ENCODE data around the gene GRM2. TPM values are rescaled to one million over a fixed set of nuclear protein-coding genes. Genes with fewer than 3 reads are reported as not detected.
A peak's percentile ranks its signal among the peaks of the same experiment; 100 is the strongest.

Gene GRM2
- total RNA-seq, 2 experiments from 2014 or later: 0.07 TPM; not detected in 1

DNA sequence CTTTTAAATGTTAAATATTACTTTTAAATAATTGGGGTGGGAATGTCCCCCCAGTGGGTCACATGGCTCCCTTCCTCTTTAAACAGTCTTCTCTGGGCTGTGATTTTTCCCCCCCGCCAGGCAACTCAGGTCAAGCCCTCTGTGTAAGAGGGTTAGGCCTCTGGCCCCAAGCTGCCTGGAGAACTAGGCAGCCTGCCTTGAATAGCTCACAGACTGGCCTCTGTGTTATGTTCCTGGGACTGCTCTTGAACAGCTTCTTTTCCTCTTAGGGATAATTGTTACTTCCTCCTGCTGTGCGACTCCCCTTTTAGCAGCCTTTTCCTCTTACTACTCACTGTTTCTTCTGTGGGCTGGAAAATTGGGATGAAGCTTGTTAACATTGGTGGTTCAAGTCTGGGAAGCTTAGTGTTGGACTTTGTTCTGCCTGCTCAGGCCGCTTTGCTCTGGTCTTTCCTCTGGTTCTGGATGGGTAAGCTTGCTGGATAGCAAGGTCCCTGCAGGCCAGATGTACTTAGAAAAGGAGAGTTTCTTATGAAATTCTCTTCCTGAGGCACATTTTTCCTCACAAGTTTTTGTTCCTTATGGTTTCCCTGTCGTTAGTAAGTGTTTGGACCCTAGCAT, 33.6 kb upstream of the GRM2 start:
- Mint-ChIP-seq H3K4me1 (ENCODE audit: low read depth) (peaks cover 79% of the 10 kb centered on the region), H3K27ac (no peak overlapping the region), H3K27me3 (ENCODE audit: low read depth) (no peaks in the 10 kb centered on the region), H3K36me3 (ENCODE audit: low read depth) (peaks cover 16% of the 10 kb centered on the region), H3K4me3 (peak overlapping the region; percentile 35), H3K9me3 (no peaks in the 10 kb centered on the region)
- intact Hi-C loops (cut with micrococcal nuclease): loop anchor here (5.0 kb wide), 1 partner anchor 384 kb away; the partner anchor contains the start of gene DUSP7
- CTCF ChIA-PET: interaction anchor here (0.6 to 8.6 kb wide), 5 partner anchors 8 to 190 kb away, joined by 3 to 146 read pairs (median 4); partner anchors contain the start of gene DCAF1
- DNase-seq: no peak

- CTCF ChIA-PET: interaction anchor here (1.2 to 8.6 kb wide), 5 partner anchors 8 to 173 kb away, joined by 3 to 146 read pairs (median 5); partner anchors contain the start of gene DCAF1
- H3K27me3 Mint-ChIP-seq (ENCODE audit: low read depth): no peaks in the 10 kb centered on the region
- no peak overlapping the region for H3K4me3 Mint-ChIP-seq
- H3K27ac Mint-ChIP-seq: no peak overlapping the region
- no peaks in the 10 kb centered on the region for H3K9me3 Mint-ChIP-seq
- peaks cover 82% of the 10 kb centered on the region for H3K4me1 Mint-ChIP-seq (ENCODE audit: low read depth)
- intact Hi-C loops (cut with micrococcal nuclease): loop anchor here (5.0 kb wide), 1 partner anchor 383 kb away; the partner anchor contains the start of gene DUSP7
- no peak for DNase-seq
- H3K36me3 Mint-ChIP-seq (ENCODE audit: low read depth): peaks cover 16% of the 10 kb centered on the region
Measured at GRCh38 chr3:51673802-51674654, 32.8 kb upstream of the GRM2 start.

GRCh38 chr3:51675201-51675611, 31.7 kb upstream of the GRM2 start:
- H3K27me3 Mint-ChIP-seq (ENCODE audit: low read depth): no peaks in the 10 kb centered on the region
- H3K36me3 Mint-ChIP-seq (ENCODE audit: low read depth): peaks cover 16% of the 10 kb centered on the region
- peak overlapping the region; percentile 85 for H3K27ac Mint-ChIP-seq
- CTCF ChIA-PET: interaction anchor here (0.8 to 2.1 kb wide), 6 partner anchors 10 to 174 kb away, joined by 3 to 12 read pairs (median 4); no protein-coding TSS in a partner anchor
- H3K4me3 Mint-ChIP-seq: no peak overlapping the region
- peak; percentile 56 for DNase-seq
- no peaks in the 10 kb centered on the region for H3K9me3 Mint-ChIP-seq
- intact Hi-C loops (cut with micrococcal nuclease): loop anchor here (1.0 kb wide), 1 partner anchor 11 kb away; no protein-coding TSS in a partner anchor
- peaks cover 77% of the 10 kb centered on the region for H3K4me1 Mint-ChIP-seq (ENCODE audit: low read depth)

- H3K36me3 Mint-ChIP-seq (ENCODE audit: low read depth): peaks cover 16% of the 10 kb centered on the region
- H3K4me1 Mint-ChIP-seq (ENCODE audit: low read depth): peaks cover 80% of the 10 kb centered on the region
- intact Hi-C loops (cut with micrococcal nuclease): no loop called here
- peak overlapping the region; percentile 85 for H3K27ac Mint-ChIP-seq
- no peaks in the 10 kb centered on the region for H3K9me3 Mint-ChIP-seq
- no peak overlapping the region for H3K4me3 Mint-ChIP-seq
- no peak for DNase-seq
- no peaks in the 10 kb centered on the region for H3K27me3 Mint-ChIP-seq (ENCODE audit: low read depth)
- CTCF ChIA-PET: interaction anchor here (0.6 to 2.1 kb wide), 4 partner anchors 10 to 629 kb away, joined by 3 to 12 read pairs (median 4); no protein-coding TSS in a partner anchor
Measured at GRCh38 chr3:51676102-51676640, 30.7 kb upstream of the GRM2 start.

DNA sequence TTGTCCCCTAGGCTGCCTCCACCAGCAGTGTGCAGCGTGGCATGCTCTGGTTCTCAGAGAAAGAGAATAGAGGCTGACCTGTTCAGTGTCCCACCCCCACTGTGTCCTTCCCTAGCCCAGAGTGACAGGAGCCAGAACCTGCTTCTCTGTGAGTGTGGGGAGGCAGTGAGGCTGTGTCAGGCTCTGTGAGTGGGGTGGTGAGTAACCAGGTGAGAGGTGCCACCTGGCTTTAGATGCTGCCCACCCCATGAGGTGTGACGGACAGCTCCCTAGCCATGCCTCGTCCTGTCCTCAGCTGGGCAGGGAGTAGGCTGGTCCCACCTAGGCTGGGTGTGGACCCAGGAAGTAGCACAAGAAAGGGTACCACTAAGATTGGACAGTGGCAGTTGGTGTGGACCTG, 29.5 kb upstream of the GRM2 start:
- no peak overlapping the region for H3K27ac Mint-ChIP-seq

GRCh38 chr3:51678186-51678585, 28.7 kb upstream of the GRM2 start:
- no peak for DNase-seq
- intact Hi-C loops (cut with micrococcal nuclease): no loop called here
- no peak overlapping the region for H3K4me3 Mint-ChIP-seq
- H3K27me3 Mint-ChIP-seq (ENCODE audit: low read depth): no peaks in the 10 kb centered on the region
- CTCF ChIA-PET: interaction anchor here (0.7 to 0.8 kb wide), 2 partner anchors 9 to 66 kb away, joined by 3 to 4 read pairs; no protein-coding TSS in a partner anchor
- peaks cover 23% of the 10 kb centered on the region for H3K36me3 Mint-ChIP-seq (ENCODE audit: low read depth)
- no peaks in the 10 kb centered on the region for H3K9me3 Mint-ChIP-seq
- peaks cover 88% of the 10 kb centered on the region for H3K4me1 Mint-ChIP-seq (ENCODE audit: low read depth)
- H3K27ac Mint-ChIP-seq: peak overlapping the region; percentile 17

More for the DNA sequence above, 29.5 kb upstream of the GRM2 start:
- intact Hi-C loops (cut with micrococcal nuclease): no loop called here
- CTCF ChIA-PET: no interaction called here
- no peaks in the 10 kb centered on the region for H3K27me3 Mint-ChIP-seq (ENCODE audit: low read depth)
- no peak overlapping the region for H3K4me3 Mint-ChIP-seq
- H3K4me1 Mint-ChIP-seq (ENCODE audit: low read depth): peaks cover 87% of the 10 kb centered on the region
- peaks cover 21% of the 10 kb centered on the region for H3K36me3 Mint-ChIP-seq (ENCODE audit: low read depth)
- no peaks in the 10 kb centered on the region for H3K9me3 Mint-ChIP-seq
- no peak for DNase-seq

- intact Hi-C loops (cut with micrococcal nuclease): no loop called here
- peaks cover 23% of the 10 kb centered on the region for H3K36me3 Mint-ChIP-seq (ENCODE audit: low read depth)
- no peak for DNase-seq
Measured at GRCh38 chr3:51678641-51679040, 28.2 kb upstream of the GRM2 start.

DNA sequence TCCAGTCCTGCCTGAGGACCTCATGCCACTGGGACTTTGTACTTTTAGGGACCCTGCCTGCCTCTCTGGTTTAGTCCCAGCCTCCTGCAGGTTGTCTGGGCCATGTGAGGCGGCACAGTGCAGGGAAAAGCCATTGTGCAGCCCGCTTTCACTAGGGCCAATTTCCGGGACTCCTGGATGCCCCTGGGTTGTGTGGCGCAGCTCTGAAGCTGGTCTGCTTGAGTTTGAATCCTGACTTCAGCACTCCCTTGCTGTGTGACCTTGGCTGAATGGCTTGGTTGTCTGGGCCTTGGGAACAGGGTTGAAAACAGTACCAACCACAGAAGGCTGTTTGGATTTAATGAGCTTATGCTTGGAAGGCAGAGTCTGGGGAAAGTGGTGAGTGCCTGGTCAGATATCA, 27.6 kb upstream of the GRM2 start:
- H3K4me1 Mint-ChIP-seq (ENCODE audit: low read depth): peaks cover 86% of the 10 kb centered on the region
- peaks cover 23% of the 10 kb centered on the region for H3K36me3 Mint-ChIP-seq (ENCODE audit: low read depth)
- no peaks in the 10 kb centered on the region for H3K9me3 Mint-ChIP-seq
- CTCF ChIA-PET: interaction anchor here (5.9 to 7.9 kb wide), 2 partner anchors 10 to 178 kb away, joined by 66 to 136 read pairs; partner anchors contain the start of genes DCAF1 and TEX264
- H3K27me3 Mint-ChIP-seq (ENCODE audit: low read depth): no peaks in the 10 kb centered on the region
- H3K4me3 Mint-ChIP-seq: no peak overlapping the region
- peak overlapping the region; percentile 59 for H3K27ac Mint-ChIP-seq
- no peak for DNase-seq
- intact Hi-C loops (cut with micrococcal nuclease): no loop called here

More at GRCh38 chr3:51678641-51679040, 28.2 kb upstream of the GRM2 start:
- Mint-ChIP-seq H3K27ac (peak overlapping the region; percentile 54), H3K9me3 (no peaks in the 10 kb centered on the region), H3K27me3 (ENCODE audit: low read depth) (no peaks in the 10 kb centered on the region), H3K4me3 (no peak overlapping the region), H3K4me1 (ENCODE audit: low read depth) (peaks cover 87% of the 10 kb centered on the region)
- CTCF ChIA-PET: interaction anchor here (0.7 to 0.8 kb wide), 2 partner anchors 9 to 67 kb away, joined by 3 to 4 read pairs; no protein-coding TSS in a partner anchor

GRCh38 chr3:51679777-51680176, 27.1 kb upstream of the GRM2 start:
- Mint-ChIP-seq H3K27me3 (ENCODE audit: low read depth) (no peaks in the 10 kb centered on the region), H3K4me3 (no peak overlapping the region), H3K4me1 (ENCODE audit: low read depth) (peaks cover 86% of the 10 kb centered on the region), H3K9me3 (no peaks in the 10 kb centered on the region), H3K36me3 (ENCODE audit: low read depth) (peaks cover 22% of the 10 kb centered on the region), H3K27ac (peak overlapping the region; percentile 59)
- CTCF ChIA-PET: interaction anchor here (0.5 to 7.9 kb wide), 4 partner anchors 10 to 197 kb away, joined by 3 to 136 read pairs (median 35); partner anchors contain the start of genes DCAF1 and TEX264
- intact Hi-C loops (cut with micrococcal nuclease): no loop called here
- no peak for DNase-seq

- peaks cover 86% of the 10 kb centered on the region for H3K4me1 Mint-ChIP-seq (ENCODE audit: low read depth)
- no peaks in the 10 kb centered on the region for H3K27me3 Mint-ChIP-seq (ENCODE audit: low read depth)
- no peak overlapping the region for H3K4me3 Mint-ChIP-seq
- no peaks in the 10 kb centered on the region for H3K9me3 Mint-ChIP-seq
- peaks cover 20% of the 10 kb centered on the region for H3K36me3 Mint-ChIP-seq (ENCODE audit: low read depth)
- intact Hi-C loops (cut with micrococcal nuclease): no loop called here
- H3K27ac Mint-ChIP-seq: peak overlapping the region; percentile 38
- CTCF ChIA-PET: interaction anchor here (0.5 to 7.9 kb wide), 7 partner anchors 7 to 291 kb away, joined by 3 to 136 read pairs (median 7); partner anchors contain the start of genes DCAF1 and TEX264
- DNase-seq: no peak
Measured at GRCh38 chr3:51680196-51680595, 26.7 kb upstream of the GRM2 start.

DNA sequence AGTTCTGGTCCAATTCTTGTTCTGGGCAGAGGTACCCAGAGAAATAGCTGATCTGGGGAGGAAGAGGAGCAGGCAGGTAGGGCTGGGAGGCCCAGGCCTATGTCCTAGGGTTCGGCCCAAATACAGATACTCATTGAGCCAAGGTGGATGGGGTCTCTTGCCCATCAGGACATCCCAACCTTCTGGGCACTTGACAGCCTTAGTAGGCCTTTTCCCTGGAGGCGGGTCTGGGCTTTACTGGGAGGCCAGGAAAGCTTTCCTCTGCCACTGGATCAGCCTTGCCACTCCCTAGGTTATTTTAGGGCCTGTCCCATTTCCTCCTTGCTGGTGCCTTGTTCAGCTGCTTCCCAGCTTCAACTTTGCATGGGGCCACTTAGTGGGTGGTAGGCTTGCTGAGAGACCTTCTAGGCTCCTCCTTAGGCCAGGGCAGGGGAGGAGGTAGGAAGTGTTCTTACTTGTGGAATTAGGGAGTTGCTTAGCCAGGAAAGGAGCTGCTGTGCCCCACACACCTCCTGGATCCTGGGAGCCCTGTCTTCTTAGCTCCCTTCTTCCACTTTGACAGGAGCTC, 26.1 kb upstream of the GRM2 start:
- H3K9me3 Mint-ChIP-seq: no peaks in the 10 kb centered on the region
- DNase-seq: no peak
- intact Hi-C loops (cut with micrococcal nuclease): no loop called here
- CTCF ChIA-PET: interaction anchor here (0.7 to 7.9 kb wide), 11 partner anchors 8 to 291 kb away, joined by 3 to 136 read pairs (median 5); partner anchors contain the start of genes DCAF1 and TEX264
- peaks cover 21% of the 10 kb centered on the region for H3K36me3 Mint-ChIP-seq (ENCODE audit: low read depth)
- H3K4me1 Mint-ChIP-seq (ENCODE audit: low read depth): peaks cover 86% of the 10 kb centered on the region
- peak overlapping the region; percentile 38 for H3K27ac Mint-ChIP-seq
- H3K27me3 Mint-ChIP-seq (ENCODE audit: low read depth): no peaks in the 10 kb centered on the region
- H3K4me3 Mint-ChIP-seq: no peak overlapping the region
